ENCODE data around the gene SYNDIG1L.

DNA sequence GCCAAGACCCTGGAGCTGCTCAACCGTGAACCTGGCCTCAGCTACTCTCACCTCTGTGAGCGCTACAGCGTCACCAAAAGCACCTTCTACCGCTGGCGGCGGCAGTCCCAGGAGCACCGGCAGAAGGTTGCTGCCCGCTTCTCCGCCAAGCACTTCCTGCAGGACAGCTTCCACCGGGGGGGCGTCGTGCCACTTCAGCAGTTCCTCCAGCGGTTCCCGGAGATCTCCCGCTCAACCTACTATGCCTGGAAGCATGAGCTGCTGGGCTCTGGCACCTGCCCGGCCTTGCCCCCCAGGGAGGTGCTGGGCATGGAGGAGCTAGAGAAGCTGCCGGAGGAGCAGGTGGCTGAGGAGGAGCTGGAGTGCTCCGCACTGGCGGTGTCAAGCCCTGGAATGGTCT, 68.4 kb downstream of the SYNDIG1L start:
- no peak for TF ChIP-seq POLR2A (IDR thresholded peaks at IDR 0.05)
- TF ChIP-seq, protein P1, sequence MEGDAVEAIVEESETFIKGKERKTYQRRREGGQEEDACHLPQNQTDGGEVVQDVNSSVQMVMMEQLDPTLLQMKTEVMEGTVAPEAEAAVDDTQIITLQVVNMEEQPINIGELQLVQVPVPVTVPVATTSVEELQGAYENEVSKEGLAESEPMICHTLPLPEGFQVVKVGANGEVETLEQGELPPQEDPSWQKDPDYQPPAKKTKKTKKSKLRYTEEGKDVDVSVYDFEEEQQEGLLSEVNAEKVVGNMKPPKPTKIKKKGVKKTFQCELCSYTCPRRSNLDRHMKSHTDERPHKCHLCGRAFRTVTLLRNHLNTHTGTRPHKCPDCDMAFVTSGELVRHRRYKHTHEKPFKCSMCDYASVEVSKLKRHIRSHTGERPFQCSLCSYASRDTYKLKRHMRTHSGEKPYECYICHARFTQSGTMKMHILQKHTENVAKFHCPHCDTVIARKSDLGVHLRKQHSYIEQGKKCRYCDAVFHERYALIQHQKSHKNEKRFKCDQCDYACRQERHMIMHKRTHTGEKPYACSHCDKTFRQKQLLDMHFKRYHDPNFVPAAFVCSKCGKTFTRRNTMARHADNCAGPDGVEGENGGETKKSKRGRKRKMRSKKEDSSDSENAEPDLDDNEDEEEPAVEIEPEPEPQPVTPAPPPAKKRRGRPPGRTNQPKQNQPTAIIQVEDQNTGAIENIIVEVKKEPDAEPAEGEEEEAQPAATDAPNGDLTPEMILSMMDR (IDR thresholded peaks at IDR 0.05) = no peak

All from testis (tissue), 2 donors.